GM12892 (cell line): ENCODE data around the gene IFNL3.

Source experiments
- POLR2A ChIP-seq: IDR thresholded peaks from 2 replicates; pipeline ENCODE4 v1.6.1; 2011; ENCODE audit warnings: low read depth, low read length, control low read depth
- POLR2AphosphoS5 ChIP-seq: IDR thresholded peaks from 2 replicates; pipeline ENCODE4 v1.6.1; 2011; ENCODE audit warnings: low read depth, low read length, control low read depth
- TAF1 ChIP-seq: IDR thresholded peaks from 2 replicates; pipeline ENCODE4 v1.6.1; 2011; ENCODE audit warnings: low read depth, mild to moderate bottlenecking, control low read depth, low read length, borderline replicate concordance

- TF ChIP-seq POLR2A, result no peak
- TF ChIP-seq POLR2AphosphoS5, result no peak
- no peak for TF ChIP-seq TAF1
These were observed 45.8 kb downstream of the IFNL3 start for GRCh38 chr19:39199025-39199424.
